Fibroblast of lung (primary cell): Measurements from ENCODE around the gene ATP5F1E. TPM values are rescaled to one million over a fixed set of nuclear protein-coding genes. Genes with fewer than 3 reads are reported as not detected.

Experiments used
- DNase-seq, 2 donors: peaks; one replicate each; pipeline versions ENCODE4 v3.0.0 to v3.0.0-alpha.2; 2010; ENCODE audit warnings: low read depth in 2 of 2
- H2AFZ ChIP-seq: 2 replicates; pipeline ENCODE4 v1.5.1; 2012; ENCODE audit warnings: low read length, control low read depth, inconsistent platforms
- H3K27ac ChIP-seq: 2 replicates; pipeline ENCODE4 v1.5.1; 2011; ENCODE audit warnings: low read length, control low read depth; ENCODE audit not compliant: insufficient read depth
- H3K27me3 ChIP-seq: 2 replicates; pipeline ENCODE4 v1.5.1; 2011; ENCODE audit warnings: mild to moderate bottlenecking, low read length; ENCODE audit not compliant: control insufficient read depth, insufficient read depth
- H3K36me3 ChIP-seq: 2 replicates; pipeline ENCODE4 v1.5.1; 2011; ENCODE audit warnings: low read length; ENCODE audit not compliant: control insufficient read depth, insufficient read depth
- H3K4me1 ChIP-seq: 2 replicates; pipeline ENCODE4 v1.5.1; 2011; ENCODE audit warnings: low read length; ENCODE audit not compliant: control insufficient read depth, insufficient read depth; ENCODE audit errors: extremely low read depth
- H3K4me2 ChIP-seq: 2 replicates; pipeline ENCODE4 v1.5.1; 2011; ENCODE audit warnings: low read length, control low read depth; ENCODE audit not compliant: insufficient read depth; ENCODE audit errors: extremely low read depth
- H3K4me3 ChIP-seq, 4 experiments: fragments of 200-600 bp in 1 of 4; sonication (generic) in 1 of 4; replicated peaks in 1 of 4; 2 replicates each; pipeline ENCODE4 v1.5.1; 2011 to 2016; ENCODE audit warnings: low read length in 4 of 4, low read depth in 3 of 4, mild to moderate bottlenecking in 3 of 4, control low read depth in 2 of 4, inconsistent platforms in 1 of 4, mixed read lengths in 1 of 4; ENCODE audit not compliant: insufficient read depth in 1 of 4; ENCODE audit errors: control extremely low read depth in 1 of 4
- H3K79me2 ChIP-seq: 2 replicates; pipeline ENCODE4 v1.5.1; 2012; ENCODE audit warnings: mild to moderate bottlenecking, low read length, inconsistent platforms; ENCODE audit not compliant: control insufficient read depth, insufficient read depth
- H3K9ac ChIP-seq: 2 replicates; pipeline ENCODE4 v1.5.1; 2011; ENCODE audit warnings: mild to moderate bottlenecking, low read length, control low read depth; ENCODE audit not compliant: insufficient read depth
- H3K9me3 ChIP-seq: 2 replicates; pipeline ENCODE4 v1.5.1; 2012; ENCODE audit warnings: low read depth, low read length; ENCODE audit not compliant: control insufficient read depth, insufficient read depth
- H4K20me1 ChIP-seq: 2 replicates; pipeline ENCODE4 v1.5.1; 2011; ENCODE audit warnings: low read length; ENCODE audit not compliant: control insufficient read depth, insufficient read depth; ENCODE audit errors: extremely low read depth
- EZH2 ChIP-seq: IDR thresholded peaks from 2 replicates; pipeline ENCODE4 v1.5.1; 2012; ENCODE audit warnings: low read length, control low read depth, mild to moderate bottlenecking; ENCODE audit errors: missing control alignments
- polyA plus RNA-seq, 2 donors: library from polyadenylated mRNA; depleted of rRNA in 1 of 2; stranded (reverse) in 1 of 2; unstranded in 1 of 2; fragments of >200 nt; gene quantifications; 2 replicates each; pipeline ENCODE4 v1.2.1, GENCODE V29; 2011 to 2012; ENCODE audit warnings: missing spikeins in 1 of 2
- total RNA-seq: library from RNA; depleted of rRNA; stranded (reverse); fragments of >200 nt; gene quantifications from 2 replicates; pipeline ENCODE4 v1.2.1, GENCODE V29; 2014
- TF ChIP-seq, protein P1 (sequence below), 2 donors: IDR thresholded peaks in 1 of 2; conservative IDR thresholded peaks in 1 of 2; 1 replicate in 1 of 2; 2 replicates in 1 of 2; pipeline ENCODE4 v1.5.1; 2011 to 2012; ENCODE audit warnings: low read length in 2 of 2, control low read depth in 1 of 2, inconsistent platforms in 1 of 2, low read depth in 1 of 2, mild to moderate bottlenecking in 1 of 2

ATP5F1E gene
- total and polyA plus RNA-seq, 2 donors (not counting 1 experiment from before 2014, with no cell fraction given), result 37.8 to 56.5 TPM

- no peak for DNase-seq
- H2AFZ ChIP-seq, result no peak overlapping the region
- no peak overlapping the region for H3K27ac ChIP-seq
- H3K36me3 ChIP-seq, result no peaks in the 10 kb centered on the region
- peaks cover 11% of the 10 kb centered on the region for H3K4me1 ChIP-seq
- TF ChIP-seq EZH2, result no peak
- TF ChIP-seq, protein P1, sequence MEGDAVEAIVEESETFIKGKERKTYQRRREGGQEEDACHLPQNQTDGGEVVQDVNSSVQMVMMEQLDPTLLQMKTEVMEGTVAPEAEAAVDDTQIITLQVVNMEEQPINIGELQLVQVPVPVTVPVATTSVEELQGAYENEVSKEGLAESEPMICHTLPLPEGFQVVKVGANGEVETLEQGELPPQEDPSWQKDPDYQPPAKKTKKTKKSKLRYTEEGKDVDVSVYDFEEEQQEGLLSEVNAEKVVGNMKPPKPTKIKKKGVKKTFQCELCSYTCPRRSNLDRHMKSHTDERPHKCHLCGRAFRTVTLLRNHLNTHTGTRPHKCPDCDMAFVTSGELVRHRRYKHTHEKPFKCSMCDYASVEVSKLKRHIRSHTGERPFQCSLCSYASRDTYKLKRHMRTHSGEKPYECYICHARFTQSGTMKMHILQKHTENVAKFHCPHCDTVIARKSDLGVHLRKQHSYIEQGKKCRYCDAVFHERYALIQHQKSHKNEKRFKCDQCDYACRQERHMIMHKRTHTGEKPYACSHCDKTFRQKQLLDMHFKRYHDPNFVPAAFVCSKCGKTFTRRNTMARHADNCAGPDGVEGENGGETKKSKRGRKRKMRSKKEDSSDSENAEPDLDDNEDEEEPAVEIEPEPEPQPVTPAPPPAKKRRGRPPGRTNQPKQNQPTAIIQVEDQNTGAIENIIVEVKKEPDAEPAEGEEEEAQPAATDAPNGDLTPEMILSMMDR (conservative IDR thresholded peaks at IDR 0.05 in 1 of 2, IDR thresholded peaks at IDR 0.05 in 1 of 2; ENCODE audit: low read depth in 1 of 2, low read length in 2 of 2), result no peak
- H3K79me2 ChIP-seq, result no peaks in the 10 kb centered on the region
- H3K4me3 ChIP-seq, result no peak overlapping the region
- no peak overlapping the region for H3K4me2 ChIP-seq
- H3K27me3 ChIP-seq, result no peaks in the 10 kb centered on the region
- no peaks in the 10 kb centered on the region for H3K9me3 ChIP-seq
- H4K20me1 ChIP-seq, result no peaks in the 10 kb centered on the region
- no peak overlapping the region for H3K9ac ChIP-seq
Observed at GRCh38 chr20:59014680-59015389, 17.3 kb downstream of the ATP5F1E start.

GRCh38 chr20:59013959-59014608 is 18.1 kb downstream of the ATP5F1E start:
- H2AFZ ChIP-seq, result no peak overlapping the region
- DNase-seq, result peak; percentile 72 to 78

More at GRCh38 chr20:59013959-59014608, 18.1 kb downstream of the ATP5F1E start:
- Histone ChIP-seq H3K9me3 (no peaks in the 10 kb centered on the region), H4K20me1 (no peaks in the 10 kb centered on the region), H3K27ac (no peak overlapping the region), H3K4me1 (peaks cover 11% of the 10 kb centered on the region), H3K27me3 (no peaks in the 10 kb centered on the region), H3K79me2 (no peaks in the 10 kb centered on the region), H3K4me3 (no peak overlapping the region), H3K4me2 (no peak overlapping the region), H3K36me3 (no peaks in the 10 kb centered on the region), H3K9ac (no peak overlapping the region)
- TF ChIP-seq, protein P1 (conservative IDR thresholded peaks at IDR 0.05 in 1 of 2, IDR thresholded peaks at IDR 0.05 in 1 of 2; ENCODE audit: low read depth in 1 of 2, low read length in 2 of 2), result no peak
- TF ChIP-seq EZH2, result no peak
